ENCODE measurements around the gene FIBIN.
"Not testable (repeated sequence)": the region's sequence is repeated elsewhere in the genome, so short reads cannot be mapped to it uniquely, and the experiment has no call there.

FIBIN gene

GRCh38 chr11:26993965-26994457 lies at the start of gene FIBIN:
TSS of gene FIBIN (plus strand) at chr11:26994112. CDS start at chr11:26994527, 415 bp downstream.
- DNase-seq = no peak

DNA sequence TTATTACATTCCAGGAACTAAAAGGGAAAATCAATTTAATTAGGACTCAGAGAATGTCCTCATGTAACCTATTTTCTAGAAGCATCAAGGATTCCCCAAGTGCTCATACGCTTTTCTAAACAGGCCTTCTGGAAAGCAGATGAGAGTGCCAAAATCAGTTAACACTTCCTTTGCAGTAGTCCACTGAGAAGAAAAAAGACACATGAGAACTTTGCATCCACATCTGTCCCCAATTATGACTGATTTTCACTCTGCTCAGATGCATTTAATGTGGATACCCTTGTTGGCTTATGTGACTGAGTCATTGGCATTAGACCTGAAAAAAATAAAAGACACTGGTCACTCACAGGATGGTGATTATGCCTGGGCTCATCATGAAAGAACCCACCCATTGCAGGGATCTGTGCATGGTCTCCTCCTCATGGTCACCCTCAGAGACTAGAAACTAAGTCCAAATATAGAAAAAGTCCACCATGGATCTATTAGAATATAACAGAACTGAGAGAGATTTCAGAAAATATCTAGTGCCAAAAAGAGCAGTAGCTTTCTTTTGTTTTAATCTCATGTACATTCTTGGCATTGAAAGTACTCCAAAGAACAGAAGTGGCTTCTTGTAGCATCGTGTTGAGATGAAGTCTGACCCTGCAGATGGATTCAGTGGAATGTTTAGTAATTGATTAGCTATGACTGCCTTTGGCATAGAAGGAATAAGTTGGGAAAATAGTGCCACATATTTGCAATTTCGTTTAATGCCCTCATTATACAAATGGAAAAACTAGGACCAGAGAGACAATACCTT lies 48.8 kb upstream of the FIBIN start:
- no peak for DNase-seq

GRCh38 chr11:26946257-26946716 lies 47.6 kb upstream of the FIBIN start:
- no peak for DNase-seq

GRCh38 chr11:26947379-26947844 lies 46.5 kb upstream of the FIBIN start:
- no peak for DNase-seq

DNA sequence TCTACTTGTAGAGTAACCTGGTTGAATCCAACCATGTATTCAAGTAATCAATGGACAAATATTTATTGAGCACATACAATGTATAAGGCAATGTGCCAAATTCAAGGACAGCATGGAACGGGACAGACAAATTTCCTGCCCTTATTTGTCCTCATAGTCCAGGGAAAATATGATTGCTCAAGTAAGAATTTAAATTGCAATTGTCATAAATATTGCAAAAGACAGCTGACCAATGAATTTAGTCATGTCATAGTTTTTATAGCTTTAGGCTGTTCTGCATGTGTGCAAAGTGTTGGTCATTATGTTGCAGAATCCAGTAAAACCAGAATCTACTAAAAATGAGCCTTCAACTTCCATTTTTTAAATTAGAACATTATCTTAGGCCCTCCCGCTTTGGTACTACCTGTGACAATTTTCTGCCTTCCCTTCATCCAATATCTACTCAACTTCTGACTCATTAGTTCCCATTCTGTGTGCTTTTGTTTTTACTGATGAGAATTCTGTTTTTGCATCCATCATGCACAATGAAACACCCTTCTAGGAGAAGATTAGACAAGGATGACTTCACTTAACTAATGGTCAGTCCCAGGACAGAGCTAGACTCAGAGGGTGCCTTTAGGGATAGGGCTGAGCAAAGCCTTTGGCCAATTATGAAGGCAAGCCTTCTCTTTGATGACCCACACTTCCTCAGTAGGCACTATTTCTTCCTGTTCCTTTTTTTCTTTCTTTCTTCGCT lies 45.8 kb upstream of the FIBIN start:
- DNase-seq = no peak

DNA sequence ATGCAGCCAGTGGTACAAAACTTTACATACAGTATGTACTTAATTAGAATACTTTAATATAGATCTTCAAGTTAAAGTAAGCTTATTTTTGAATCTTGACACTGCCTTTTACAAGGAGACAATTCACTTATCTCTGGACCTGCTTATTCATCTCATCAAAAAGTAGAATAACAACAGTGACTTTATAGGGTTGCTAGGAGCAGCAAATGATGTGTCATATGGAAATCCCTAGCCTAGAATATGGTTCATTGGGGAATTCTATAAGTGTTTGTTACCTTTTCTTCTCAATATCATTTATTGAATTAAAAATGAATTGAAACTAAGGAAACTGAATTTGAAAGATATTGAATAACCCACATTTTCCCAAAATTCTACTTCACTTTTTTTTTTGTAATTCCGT lies 45.0 kb upstream of the FIBIN start:
- no peak for DNase-seq

GRCh38 chr11:26949846-26950245 lies 44.1 kb upstream of the FIBIN start:
- DNase-seq = no peak

DNA sequence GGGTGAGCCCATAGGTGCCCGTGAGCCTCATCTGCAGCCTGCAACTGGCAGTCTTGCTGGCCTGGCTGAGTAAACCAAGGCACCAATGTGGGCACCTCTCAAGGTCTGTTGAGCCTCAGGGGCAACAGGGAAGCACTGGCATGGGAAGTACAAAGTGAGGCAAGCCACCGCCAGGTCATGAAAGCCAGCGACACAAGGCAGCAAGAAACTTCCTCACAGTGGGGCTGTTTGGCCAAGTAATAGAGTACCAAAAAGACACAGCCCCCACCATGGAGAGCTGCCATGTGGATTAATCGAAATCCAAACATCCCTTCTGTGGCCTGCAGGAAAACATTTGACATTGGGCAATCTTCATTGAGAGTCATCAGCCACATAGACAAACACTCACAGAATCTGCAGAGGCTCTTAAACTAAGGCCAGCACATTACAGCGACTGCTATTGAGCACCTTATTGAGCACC lies 43.6 kb upstream of the FIBIN start:
- no peak for DNase-seq

DNA sequence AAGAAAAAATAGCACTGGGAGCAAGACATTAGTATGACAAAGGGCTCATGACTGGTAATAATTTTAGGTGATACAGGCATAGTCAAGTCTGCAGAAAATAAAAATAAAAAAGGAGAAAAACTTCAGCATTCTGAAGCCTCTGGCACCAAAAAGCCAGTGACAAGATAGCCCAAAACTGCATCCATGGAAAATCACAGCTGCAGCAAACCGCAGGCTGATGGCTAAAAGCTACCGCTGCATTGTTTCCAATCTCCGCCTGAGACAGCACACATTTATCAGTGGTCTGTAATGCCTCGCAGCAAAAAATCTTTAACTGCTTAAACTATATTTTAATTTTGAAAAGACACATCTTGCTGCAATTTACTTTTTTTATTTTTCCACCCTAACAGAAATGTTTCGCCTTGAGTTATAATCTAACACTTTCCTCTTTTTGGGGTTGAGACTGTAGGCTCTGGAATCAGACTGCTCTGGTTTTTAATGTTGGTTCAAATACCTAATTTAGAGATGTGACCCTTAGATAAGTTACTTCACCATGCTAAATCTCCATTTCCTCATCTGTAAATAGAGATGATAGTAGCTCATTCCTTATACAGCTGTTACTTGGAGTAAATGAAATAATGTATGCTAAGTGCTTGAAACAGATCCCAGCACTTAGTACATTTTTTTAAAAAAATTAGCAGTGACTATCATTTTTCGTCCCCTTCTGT lies 42.0 kb upstream of the FIBIN start:
- no peak for DNase-seq

DNA sequence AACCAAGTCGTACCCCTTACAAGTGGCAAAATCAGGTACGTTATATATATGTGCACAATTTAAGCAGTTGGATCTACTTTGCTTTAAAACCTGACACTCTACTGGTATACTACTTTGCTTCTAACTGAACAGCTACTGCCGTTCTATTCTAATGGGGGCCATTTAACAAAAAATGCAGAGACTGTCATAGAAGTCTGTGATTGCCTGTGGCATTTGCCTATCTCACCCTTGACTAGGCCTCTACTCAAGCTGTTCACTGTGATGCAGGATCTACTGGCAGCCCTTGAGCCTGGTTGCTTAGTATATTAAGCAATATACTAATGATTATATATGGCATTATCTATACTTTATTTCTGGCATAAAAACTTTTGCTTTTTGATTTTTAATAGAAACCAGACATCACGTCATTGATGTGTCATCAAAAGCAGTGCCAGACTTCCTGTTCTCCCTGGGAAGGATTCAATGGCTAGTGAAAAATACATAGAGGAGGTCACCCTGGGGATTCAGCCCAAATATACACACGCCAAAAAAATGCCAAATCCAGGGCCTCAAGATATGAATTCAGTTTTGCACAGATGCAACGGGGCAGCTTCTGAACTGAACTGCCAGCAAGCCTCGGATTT lies 40.0 kb upstream of the FIBIN start:
- no peak for DNase-seq

GRCh38 chr11:26958005-26958701 lies 35.8 kb upstream of the FIBIN start:
- DNase-seq = no peak

DNA sequence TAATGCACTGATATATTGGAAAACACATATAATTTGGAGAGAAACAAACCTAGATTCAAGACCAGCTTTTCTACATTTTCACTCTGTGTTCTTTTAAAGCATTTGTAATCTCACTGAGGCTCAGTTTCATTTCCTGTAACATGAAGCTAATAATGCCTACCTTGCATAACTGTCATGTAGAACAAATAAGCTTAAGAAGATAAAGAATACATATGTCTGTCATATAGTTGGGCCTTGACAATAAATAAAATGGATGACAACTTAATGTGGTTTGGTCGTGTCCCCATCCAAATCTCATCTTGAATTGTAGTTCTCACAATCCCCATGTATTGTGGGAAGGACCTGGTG lies 35.2 kb upstream of the FIBIN start:
- DNase-seq = no peak

GRCh38 chr11:26960281-26960680 lies 33.6 kb upstream of the FIBIN start:
- no peak for DNase-seq

DNA sequence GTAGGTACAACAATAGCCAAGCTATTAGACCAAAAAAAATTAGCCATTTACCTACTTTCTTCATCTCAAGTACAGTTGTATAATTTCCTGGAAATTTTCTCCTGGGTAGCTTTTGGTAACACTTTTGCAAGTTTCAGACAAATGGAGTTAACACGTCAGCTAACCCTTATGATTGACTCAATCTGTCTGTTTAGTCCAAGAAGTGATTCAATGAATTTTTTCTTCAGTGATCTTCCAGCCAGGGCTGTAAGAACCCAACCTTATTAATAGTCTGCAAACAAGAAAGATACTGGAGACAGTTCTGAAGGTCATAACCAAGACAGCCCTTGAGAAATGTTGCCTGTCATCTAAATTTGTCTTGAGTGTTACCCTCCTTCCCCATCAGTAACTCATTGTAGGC lies 30.1 kb upstream of the FIBIN start:
- DNase-seq = no peak

DNA sequence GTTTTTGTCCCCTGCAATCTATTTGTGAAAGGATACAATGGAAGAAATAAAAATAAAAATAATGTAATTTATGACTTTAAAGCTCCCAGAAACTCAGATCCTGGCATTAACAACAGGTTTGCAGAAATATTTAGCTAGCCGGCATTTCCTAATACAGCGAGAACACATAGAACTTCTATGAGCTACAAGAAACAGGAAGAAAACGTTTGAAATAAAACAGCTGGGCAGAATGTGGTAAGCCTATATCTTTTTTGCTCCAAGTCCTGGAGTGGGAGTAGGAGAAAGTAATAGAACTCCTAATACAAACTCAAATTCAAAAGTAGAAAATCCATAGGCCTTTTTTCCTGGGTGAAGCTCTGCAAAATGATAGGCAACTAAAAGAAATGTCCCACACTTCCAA lies 29.6 kb upstream of the FIBIN start:
- no peak for DNase-seq

GRCh38 chr11:26964847-26965485 lies 28.9 kb upstream of the FIBIN start:
- DNase-seq = not testable (repeated sequence)

GRCh38 chr11:26971961-26972360 lies 22.0 kb upstream of the FIBIN start:
- no peak for DNase-seq

- no peak for DNase-seq
These were observed 19.7 kb upstream of the FIBIN start for GRCh38 chr11:26974069-26974783.

- DNase-seq = no peak
These were observed 18.9 kb upstream of the FIBIN start for GRCh38 chr11:26974996-26975395.

- no peak for DNase-seq
These were observed 17.5 kb upstream of the FIBIN start for GRCh38 chr11:26976389-26976788.

- DNase-seq = not testable (repeated sequence)
These were observed 16.7 kb upstream of the FIBIN start for GRCh38 chr11:26977209-26977608.

Measured in inflammatory macrophage treated with lipopolysaccharide for 1 hour (primary cell).